BLaER1 (cell line): ENCODE results near the gene AKT3.
A peak's percentile ranks its signal among the peaks of the same experiment; 100 is the strongest.
"Not testable (repeated sequence)": the region's sequence is repeated elsewhere in the genome, so short reads cannot be mapped to it uniquely, and the experiment has no call there.

ENCODE experiments used
- H3K27ac ChIP-seq: shearing (Covaris generic); formaldehyde crosslinking; 2 replicates; pipeline ENCODE4 v1.8.1; 2022
- H3K27me3 ChIP-seq: shearing (Covaris generic); formaldehyde crosslinking; 2 replicates; pipeline ENCODE4 v1.8.1; 2022
- H3K36me3 ChIP-seq: shearing (Covaris generic); formaldehyde crosslinking; 2 replicates; pipeline ENCODE4 v1.8.1; 2022
- H3K4me1 ChIP-seq: shearing (Covaris generic); formaldehyde crosslinking; 2 replicates; pipeline ENCODE4 v1.8.1; 2022
- H3K4me2 ChIP-seq: shearing (Covaris generic); formaldehyde crosslinking; 2 replicates; pipeline ENCODE4 v1.8.1; 2022
- H3K4me3 ChIP-seq: shearing (Covaris generic); formaldehyde crosslinking; 2 replicates; pipeline ENCODE4 v1.8.1; 2022
- H3K9ac ChIP-seq: shearing (Covaris generic); formaldehyde crosslinking; 2 replicates; pipeline ENCODE4 v1.8.1; 2022
- H3K9me3 ChIP-seq: shearing (Covaris generic); formaldehyde crosslinking; 2 replicates; pipeline ENCODE4 v1.8.1; 2022
- H4K20me1 ChIP-seq: shearing (Covaris generic); formaldehyde crosslinking; 2 replicates; pipeline ENCODE4 v1.8.1; 2022
- Cebpa-rat ChIP-seq: shearing (Covaris generic); IDR thresholded peaks from 2 replicates; pipeline ENCODE4 v1.8.1; 2022

Gene AKT3

GRCh38 chr1:243792891-243793290, 57.2 kb downstream of the AKT3 start:
- Histone ChIP-seq H3K4me3 (no peak overlapping the region), H3K27ac (no peak overlapping the region), H3K4me1 (peaks cover 29% of the 10 kb centered on the region), H3K9me3 (peaks cover 13% of the 10 kb centered on the region; the same call in 1 of the 2 replicates), H4K20me1 (peaks cover 47% of the 10 kb centered on the region), H3K4me2 (no peak overlapping the region), H3K36me3 (peaks cover 13% of the 10 kb centered on the region), H3K27me3 (no peaks in the 10 kb centered on the region), H3K9ac (no peak overlapping the region)
- no peak for TF ChIP-seq Cebpa-rat

GRCh38 chr1:243792401-243792800, 57.6 kb downstream of the AKT3 start:
- H4K20me1 ChIP-seq = peaks cover 47% of the 10 kb centered on the region
- no peaks in the 10 kb centered on the region for H3K27me3 ChIP-seq
- no peak overlapping the region for H3K27ac ChIP-seq
- H3K9ac ChIP-seq = no peak overlapping the region
- no peak for TF ChIP-seq Cebpa-rat
- peaks cover 13% of the 10 kb centered on the region for H3K36me3 ChIP-seq
- H3K9me3 ChIP-seq = peaks cover 13% of the 10 kb centered on the region; the same call in 1 of the 2 replicates
- no peak overlapping the region for H3K4me3 ChIP-seq
- no peak overlapping the region for H3K4me2 ChIP-seq
- H3K4me1 ChIP-seq = peaks cover 29% of the 10 kb centered on the region

- Histone ChIP-seq H3K9ac (no peak overlapping the region), H4K20me1 (peaks cover 47% of the 10 kb centered on the region), H3K9me3 (peaks cover 11% of the 10 kb centered on the region; the same call in 1 of the 2 replicates), H3K4me1 (peaks cover 30% of the 10 kb centered on the region), H3K36me3 (peaks cover 12% of the 10 kb centered on the region), H3K27ac (no peak overlapping the region), H3K27me3 (no peaks in the 10 kb centered on the region), H3K4me3 (no peak overlapping the region), H3K4me2 (0 out of 2 replicates have a peak overlapping the region, but pooled peaks have one; percentile 19)
- TF ChIP-seq Cebpa-rat = no peak
Measured at GRCh38 chr1:243791586-243792267, 58.3 kb downstream of the AKT3 start.

GRCh38 chr1:243790404-243790803, 59.6 kb downstream of the AKT3 start:
- Histone ChIP-seq H3K27ac (no peak overlapping the region), H3K27me3 (no peaks in the 10 kb centered on the region), H3K4me1 (peaks cover 41% of the 10 kb centered on the region), H3K4me3 (no peak overlapping the region), H3K36me3 (0 out of 2 replicates have a peak, but pooled peaks cover 3% of the 10 kb centered on the region), H3K9me3 (no peaks in the 10 kb centered on the region), H3K4me2 (peak overlapping the region; percentile 19; the same call in 1 of the 2 replicates), H4K20me1 (peaks cover 52% of the 10 kb centered on the region), H3K9ac (no peak overlapping the region)
- TF ChIP-seq Cebpa-rat = no peak

GRCh38 chr1:243786531-243786930, 63.5 kb downstream of the AKT3 start:
- Histone ChIP-seq H3K4me3 (no peak overlapping the region), H3K27ac (no peak overlapping the region), H4K20me1 (peaks cover 33% of the 10 kb centered on the region; the same call in 1 of the 2 replicates), H3K9ac (no peak overlapping the region), H3K27me3 (no peaks in the 10 kb centered on the region), H3K4me1 (peaks cover 23% of the 10 kb centered on the region), H3K4me2 (0 out of 2 replicates have a peak overlapping the region, but pooled peaks have one; percentile 5), H3K9me3 (no peaks in the 10 kb centered on the region), H3K36me3 (0 out of 2 replicates have a peak, but pooled peaks cover 3% of the 10 kb centered on the region)
- TF ChIP-seq Cebpa-rat = no peak

- Histone ChIP-seq H3K27me3 (no peaks in the 10 kb centered on the region), H3K27ac (no peak overlapping the region), H3K9ac (no peak overlapping the region), H3K4me3 (no peak overlapping the region), H3K4me1 (peaks cover 11% of the 10 kb centered on the region; the same call in 1 of the 2 replicates), H3K36me3 (0 out of 2 replicates have a peak, but pooled peaks cover 3% of the 10 kb centered on the region), H3K4me2 (no peak overlapping the region), H3K9me3 (no peaks in the 10 kb centered on the region), H4K20me1 (peaks cover 15% of the 10 kb centered on the region; the same call in 1 of the 2 replicates)
- no peak for TF ChIP-seq Cebpa-rat
Measured at GRCh38 chr1:243784506-243784905, 65.5 kb downstream of the AKT3 start.

- no peak overlapping the region for H3K9ac ChIP-seq
Measured at GRCh38 chr1:243783714-243784113, 66.3 kb downstream of the AKT3 start.

GRCh38 chr1:243772361-243773050, 77.5 kb downstream of the AKT3 start:
- not testable (repeated sequence) for H3K27me3 ChIP-seq, H3K27ac ChIP-seq, H3K4me2 ChIP-seq, H3K4me3 ChIP-seq, H3K9me3 ChIP-seq, H4K20me1 ChIP-seq, H3K9ac ChIP-seq, H3K4me1 ChIP-seq
- peaks cover 16% of the 10 kb centered on the region; the same call in 1 of the 2 replicates for H3K36me3 ChIP-seq

More at GRCh38 chr1:243783714-243784113, 66.3 kb downstream of the AKT3 start:
- no peak overlapping the region for H3K4me3 ChIP-seq
- H3K27ac ChIP-seq = no peak overlapping the region
- H4K20me1 ChIP-seq = peaks cover 10% of the 10 kb centered on the region; the same call in 1 of the 2 replicates
- H3K4me1 ChIP-seq = peaks cover 11% of the 10 kb centered on the region; the same call in 1 of the 2 replicates
- TF ChIP-seq Cebpa-rat = no peak
- 0 out of 2 replicates have a peak, but pooled peaks cover 3% of the 10 kb centered on the region for H3K36me3 ChIP-seq
- no peaks in the 10 kb centered on the region for H3K27me3 ChIP-seq
- H3K4me2 ChIP-seq = no peak overlapping the region
- no peaks in the 10 kb centered on the region for H3K9me3 ChIP-seq

GRCh38 chr1:243770860-243771259, 79.2 kb downstream of the AKT3 start:
- Histone ChIP-seq H3K9me3 (peaks cover 4% of the 10 kb centered on the region; the same call in 1 of the 2 replicates), H3K27me3 (no peaks in the 10 kb centered on the region), H3K36me3 (peaks cover 7% of the 10 kb centered on the region; the same call in 1 of the 2 replicates), H4K20me1 (peaks cover 6% of the 10 kb centered on the region), H3K27ac (no peak overlapping the region), H3K4me1 (no peaks in the 10 kb centered on the region), H3K4me3 (no peak overlapping the region), H3K9ac (no peak overlapping the region), H3K4me2 (no peak overlapping the region)
- no peak for TF ChIP-seq Cebpa-rat

- Histone ChIP-seq H3K4me3 (no peak overlapping the region), H3K4me1 (no peaks in the 10 kb centered on the region), H3K9ac (no peak overlapping the region), H4K20me1 (peaks cover 11% of the 10 kb centered on the region), H3K36me3 (no peaks in the 10 kb centered on the region), H3K27ac (no peak overlapping the region), H3K27me3 (no peaks in the 10 kb centered on the region), H3K4me2 (no peak overlapping the region), H3K9me3 (no peaks in the 10 kb centered on the region)
- no peak for TF ChIP-seq Cebpa-rat
Measured at GRCh38 chr1:243765676-243766075, 84.4 kb downstream of the AKT3 start.
